GM04504 (cell line): ENCODE data around the gene IKZF3.
"Not testable (repeated sequence)": the region's sequence is repeated elsewhere in the genome, so short reads cannot be mapped to it uniquely, and the experiment has no call there.

Experiments
- DNase-seq: peaks from one replicate; pipeline ENCODE4 v3.0.0-alpha.2; 2012; ENCODE audit warnings: low read depth

Gene IKZF3

DNA sequence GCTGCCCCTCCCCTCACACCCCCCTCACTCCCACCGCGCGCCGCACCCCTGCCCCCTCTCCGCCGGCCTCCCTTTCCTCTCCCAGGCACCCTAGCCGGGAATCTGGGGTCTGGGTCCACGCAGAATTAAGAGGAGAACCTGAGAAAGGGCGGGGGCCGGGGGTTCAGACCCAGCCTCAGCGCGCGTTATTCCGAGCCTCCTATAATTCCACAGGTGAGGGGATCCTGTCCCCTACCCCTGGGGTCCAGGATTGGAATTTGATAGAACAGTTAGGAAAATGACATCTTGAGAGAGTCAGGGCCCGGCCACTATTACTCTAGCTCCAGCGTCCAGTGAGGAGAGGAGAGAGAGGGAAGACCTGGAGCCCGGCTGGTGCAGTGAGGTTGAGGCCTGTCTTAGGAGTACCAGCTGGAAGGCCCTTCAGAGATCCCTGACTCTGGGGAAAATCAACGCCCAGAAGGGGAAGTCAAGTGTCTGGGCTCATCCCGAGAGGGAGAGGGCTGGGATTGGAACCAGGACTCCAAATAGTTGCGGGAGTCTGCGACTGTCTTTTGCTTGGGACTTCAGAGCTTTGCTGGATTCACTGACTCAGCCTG is 109.1 kb downstream of the IKZF3 start:
- no peak for DNase-seq

- DNase-seq: peak; percentile 84
These were observed 109.8 kb downstream of the IKZF3 start for GRCh38 chr17:39754161-39754957.

DNA sequence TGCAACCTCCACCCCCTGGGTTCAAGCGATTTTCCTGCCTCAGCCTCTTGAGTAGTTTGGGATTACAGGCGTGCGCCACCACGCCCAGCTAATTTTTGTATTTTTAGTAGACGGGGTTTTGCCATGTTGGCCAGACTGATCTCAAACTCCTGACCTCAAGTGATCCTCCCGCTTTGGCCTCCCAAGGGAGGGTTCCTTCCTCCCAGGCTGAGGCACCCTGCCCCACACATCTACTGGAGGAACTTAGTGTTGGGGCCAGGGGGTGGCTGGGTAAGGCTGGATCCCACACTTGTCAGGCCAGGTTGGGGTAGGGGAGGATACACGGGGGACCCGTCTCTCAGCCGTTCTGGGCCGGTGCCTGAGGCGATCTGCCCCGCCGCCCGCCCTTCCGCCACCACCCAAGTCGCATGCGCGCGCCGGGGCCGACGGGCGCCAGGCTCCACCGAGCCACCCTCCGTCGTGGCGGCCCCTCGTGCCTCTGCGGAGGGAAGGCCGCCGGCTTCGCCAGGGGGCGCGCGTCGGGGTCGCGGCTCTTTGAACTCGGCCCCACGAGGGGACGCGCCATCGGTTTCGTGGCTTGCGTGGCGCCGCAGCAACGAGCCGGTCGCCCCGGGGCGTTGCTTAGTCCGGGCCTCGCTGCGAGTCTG is 110.5 kb downstream of the IKZF3 start:
- no peak for DNase-seq

DNA sequence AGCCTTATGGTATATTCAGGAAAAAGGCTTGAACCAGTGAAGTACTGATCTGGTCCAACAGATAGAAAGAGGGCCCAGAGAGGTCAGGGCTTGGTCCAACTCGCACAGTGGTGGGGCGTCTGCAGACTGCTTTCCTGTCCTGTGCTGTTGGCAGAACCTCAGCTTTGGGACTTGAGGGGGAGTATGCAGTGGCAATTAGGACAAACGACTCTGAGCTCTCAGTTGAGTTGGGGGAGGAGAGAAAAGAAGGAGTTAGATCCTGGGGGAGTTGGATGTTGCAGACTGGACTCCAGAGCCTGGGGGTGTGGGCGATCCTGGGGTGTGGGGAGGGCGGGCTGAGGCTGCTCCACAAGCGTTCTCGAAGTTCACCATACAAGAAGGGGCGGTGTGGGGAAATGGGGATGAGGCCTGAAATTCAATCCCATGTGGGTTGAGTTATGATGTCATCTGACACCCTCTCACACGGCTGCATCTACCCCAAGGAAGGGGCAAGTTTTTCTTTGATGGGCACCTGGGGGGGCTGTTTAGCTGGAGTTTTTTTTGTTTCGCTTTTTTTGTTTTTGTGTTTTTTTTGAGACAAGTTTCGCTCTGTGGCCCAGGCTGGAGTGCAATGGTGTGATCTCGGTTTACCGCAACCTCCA is 111.8 kb downstream of the IKZF3 start:
- no peak for DNase-seq

- no peak for DNase-seq
These were observed 112.5 kb downstream of the IKZF3 start for GRCh38 chr17:39751637-39752036.

DNA sequence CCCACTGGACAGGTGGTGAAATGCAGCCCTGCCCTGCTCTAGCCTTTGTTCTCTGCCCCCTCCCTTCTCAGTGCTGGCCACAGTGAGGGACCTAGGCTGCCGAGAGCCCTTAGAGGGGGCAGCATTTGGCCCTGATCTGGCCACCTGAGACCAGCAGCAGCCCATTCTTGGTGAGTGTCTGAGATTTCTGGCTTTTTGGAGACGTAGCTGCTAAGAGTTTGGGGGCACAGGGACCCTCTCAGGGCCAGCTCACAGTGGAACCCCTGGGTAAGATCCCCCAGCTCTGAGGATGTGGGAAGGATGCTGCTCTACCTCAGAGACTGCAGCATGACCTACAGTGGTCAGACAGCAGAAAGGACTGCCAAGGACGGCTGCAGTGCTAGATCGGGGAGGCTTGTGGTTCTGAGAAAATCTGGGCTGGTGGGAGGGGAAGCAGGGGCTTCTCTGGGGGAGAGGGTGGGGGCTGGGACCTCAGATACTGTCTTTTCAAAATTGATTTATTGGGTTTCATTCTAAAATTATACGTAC is 113.0 kb downstream of the IKZF3 start:
- DNase-seq: no peak

DNA sequence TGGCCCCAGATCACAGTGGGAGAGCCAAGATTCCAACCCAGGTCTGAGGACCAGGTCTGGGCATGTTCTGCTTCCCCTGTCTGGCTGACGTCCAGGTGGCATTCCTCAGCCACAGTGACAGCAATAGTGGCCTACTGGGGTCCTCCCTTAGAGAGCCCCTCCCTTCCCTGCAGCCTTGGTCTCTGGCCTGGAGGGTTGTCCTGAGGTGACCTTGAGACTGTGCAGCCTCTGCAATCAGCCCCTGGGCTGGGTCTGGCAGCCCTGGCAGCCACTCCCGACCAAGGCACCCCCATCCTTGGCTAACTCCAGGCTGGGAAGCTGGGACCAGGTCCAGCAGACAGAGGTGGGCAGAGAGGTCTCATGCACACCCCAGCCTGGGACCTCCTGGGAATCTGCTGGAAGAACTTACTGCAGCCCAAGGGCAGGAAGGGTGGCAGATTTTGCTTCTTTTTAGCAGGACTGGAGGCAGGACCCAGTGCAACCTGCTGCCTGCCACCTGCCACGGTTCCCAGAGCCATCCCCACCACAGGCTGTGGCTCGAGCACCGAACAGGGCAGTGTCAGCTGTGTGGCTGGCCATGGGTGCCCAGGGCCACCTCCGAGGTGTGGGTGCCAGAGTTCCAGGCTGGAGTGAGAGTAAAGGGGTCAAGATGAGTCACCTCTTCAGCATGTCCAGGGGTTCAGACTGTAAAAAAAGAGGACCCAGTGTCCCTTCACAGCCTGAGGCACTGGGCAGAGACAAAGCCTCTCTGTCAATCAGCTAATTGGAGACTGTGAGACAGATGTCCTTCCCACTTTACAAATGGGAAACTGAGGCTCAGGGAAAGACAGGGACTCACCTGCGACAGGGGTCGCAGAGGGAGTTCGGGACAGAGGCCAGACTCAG is 113.7 kb downstream of the IKZF3 start:
- no peak for DNase-seq

- not testable (repeated sequence) for DNase-seq
These were observed 115.6 kb downstream of the IKZF3 start for GRCh38 chr17:39748444-39749034.

GRCh38 chr17:39747745-39748144 is 116.4 kb downstream of the IKZF3 start:
- no peak for DNase-seq

DNA sequence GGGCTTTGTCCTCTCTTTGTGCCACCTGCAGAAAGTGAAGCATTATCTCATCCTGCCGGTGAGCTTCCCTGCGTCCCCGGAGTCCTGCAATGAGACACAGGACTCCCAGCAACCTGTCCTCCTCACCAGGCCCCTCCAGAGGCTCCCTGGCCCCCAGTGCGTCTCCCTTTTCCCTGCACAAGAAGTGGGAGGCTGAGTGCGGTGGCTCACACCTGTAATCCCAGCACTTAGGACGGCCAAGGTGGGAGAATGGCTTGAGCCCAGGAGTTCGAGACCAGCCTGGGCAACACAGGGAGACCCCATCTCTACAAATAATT is 118.0 kb downstream of the IKZF3 start:
- DNase-seq: no peak

DNA sequence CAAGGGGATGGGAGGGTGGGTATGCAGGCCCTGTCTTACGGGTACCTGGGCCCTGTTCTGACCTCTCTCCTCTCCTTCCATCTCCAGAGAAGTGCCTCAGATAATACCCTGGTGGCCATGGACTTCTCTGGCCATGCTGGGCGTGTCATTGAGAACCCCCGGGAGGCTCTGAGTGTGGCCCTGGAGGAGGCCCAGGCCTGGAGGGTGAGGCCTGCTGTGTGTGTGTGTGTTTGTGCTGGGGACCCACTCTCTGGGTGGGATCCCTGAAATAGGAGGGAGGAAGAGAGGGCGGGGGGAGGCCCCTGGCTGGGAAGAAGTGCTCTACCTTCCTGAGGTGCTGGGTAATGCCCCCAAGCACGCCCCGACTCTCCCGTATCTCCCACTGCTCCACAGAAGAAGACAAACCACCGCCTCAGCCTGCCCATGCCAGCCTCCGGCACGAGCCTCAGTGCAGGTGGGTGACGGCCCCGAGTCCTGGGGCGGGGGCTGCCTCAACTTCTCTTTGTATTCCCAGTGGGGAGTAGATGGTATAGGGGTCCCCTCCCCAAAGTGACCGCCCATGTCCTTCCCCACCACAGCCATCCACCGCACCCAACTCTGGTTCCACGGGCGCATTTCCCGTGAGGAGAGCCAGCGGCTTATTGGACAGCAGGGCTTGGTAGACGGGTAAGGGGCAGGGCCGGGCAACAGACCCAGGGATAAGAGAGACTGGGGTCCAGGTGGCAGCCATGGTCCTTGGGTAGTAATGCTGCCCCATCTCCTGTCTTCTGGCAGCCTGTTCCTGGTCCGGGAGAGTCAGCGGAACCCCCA is 118.6 kb downstream of the IKZF3 start:
- no peak for DNase-seq

GRCh38 chr17:39744836-39745215 is 119.3 kb downstream of the IKZF3 start:
- DNase-seq: no peak

DNA sequence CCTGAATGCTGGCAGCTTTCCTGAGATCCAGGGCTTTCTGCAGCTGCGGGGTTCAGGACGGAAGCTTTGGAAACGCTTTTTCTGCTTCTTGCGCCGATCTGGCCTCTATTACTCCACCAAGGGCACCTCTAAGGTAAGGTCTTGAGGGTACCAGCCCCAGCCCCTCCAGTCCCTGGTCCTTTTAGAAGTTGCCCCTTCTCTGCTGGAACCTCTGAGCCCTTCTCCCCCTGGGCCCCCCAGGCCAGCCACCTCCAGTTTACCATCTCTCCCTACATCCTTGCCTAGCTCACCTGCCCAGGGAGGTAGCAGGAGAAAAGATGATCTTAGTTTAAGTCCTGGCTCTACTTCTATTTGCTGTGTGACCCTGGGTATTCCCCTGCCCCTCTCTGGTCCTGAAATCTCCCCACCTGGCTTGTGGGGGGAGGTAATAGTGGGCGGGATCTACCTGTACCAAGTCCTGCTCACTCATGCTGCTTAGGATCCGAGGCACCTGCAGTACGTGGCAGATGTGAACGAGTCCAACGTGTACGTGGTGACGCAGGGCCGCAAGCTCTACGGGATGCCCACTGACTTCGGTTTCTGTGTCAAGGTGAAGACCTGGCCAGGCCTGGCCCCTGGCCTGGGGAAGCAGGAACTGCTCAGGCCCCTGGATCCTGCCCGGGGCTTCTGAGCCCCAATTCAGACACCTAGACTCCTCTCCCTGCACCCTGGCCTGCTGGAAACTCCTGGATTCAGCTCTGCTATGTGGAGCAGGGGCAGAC is 119.9 kb downstream of the IKZF3 start:
- no peak for DNase-seq

DNA sequence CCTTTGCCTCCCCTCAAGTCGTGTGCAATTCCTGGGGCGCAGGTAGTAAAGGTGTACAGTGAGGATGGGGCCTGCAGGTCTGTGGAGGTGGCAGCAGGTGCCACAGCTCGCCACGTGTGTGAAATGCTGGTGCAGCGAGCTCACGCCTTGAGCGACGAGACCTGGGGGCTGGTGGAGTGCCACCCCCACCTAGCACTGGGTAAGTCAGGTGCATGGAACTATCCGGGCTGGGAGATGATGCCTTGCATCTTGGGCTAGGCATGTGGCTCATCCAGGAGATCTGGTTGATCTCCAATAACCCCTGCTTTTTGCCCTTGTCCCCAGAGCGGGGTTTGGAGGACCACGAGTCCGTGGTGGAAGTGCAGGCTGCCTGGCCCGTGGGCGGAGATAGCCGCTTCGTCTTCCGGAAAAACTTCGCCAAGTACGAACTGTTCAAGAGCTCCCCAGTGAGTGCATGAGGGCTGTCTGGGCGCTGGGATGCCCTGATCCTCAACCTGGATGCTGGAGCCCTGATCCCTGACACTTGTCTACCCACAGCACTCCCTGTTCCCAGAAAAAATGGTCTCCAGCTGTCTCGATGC is 121.2 kb downstream of the IKZF3 start:
- DNase-seq: no peak

GRCh38 chr17:39742126-39742855 is 121.8 kb downstream of the IKZF3 start:
- no peak for DNase-seq

- DNase-seq: no peak
These were observed 123.6 kb downstream of the IKZF3 start for GRCh38 chr17:39740357-39741111.

GRCh38 chr17:39739885-39740356 is 124.2 kb downstream of the IKZF3 start:
- DNase-seq: no peak
